Loucy (cell line): Measurements from ENCODE around the gene AKT1.

Experiments used
- CTCF ChIP-seq: fragments of 200-600 bp; sonication (generic); conservative IDR thresholded peaks from 2 replicates; pipeline ENCODE4 v1.5.1; 2014; ENCODE audit warnings: mild to moderate bottlenecking, antibody characterized with exemption, low read length
- EZH2phosphoT487 ChIP-seq: fragments of 200-600 bp; IDR thresholded peaks from 2 replicates; pipeline ENCODE4 v1.6.1; 2018; ENCODE audit warnings: antibody characterized with exemption, mild to moderate bottlenecking, moderate library complexity, borderline replicate concordance

GRCh38 chr14:104845033-104845666, 49.6 kb upstream of the AKT1 start:
- TF ChIP-seq CTCF (no peak), EZH2phosphoT487 (no peak)
